Fibroblast of pulmonary artery (primary cell): ENCODE data around the gene PLA2G2F.

Experiments
- DNase-seq: peaks from one replicate; pipeline ENCODE4 v3.0.0-alpha.2; 2010; ENCODE audit warnings: low read depth
- H3K4me3 ChIP-seq: replicated peaks from 2 replicates; pipeline ENCODE4 v1.5.1; 2011; ENCODE audit warnings: low read depth, mild to moderate bottlenecking, control low read depth, low read length, moderate library complexity
- TF ChIP-seq, protein P1 (sequence below): IDR thresholded peaks from 2 replicates; pipeline ENCODE4 v1.5.1; 2011; ENCODE audit warnings: mild to moderate bottlenecking, control low read depth, low read length, inconsistent platforms; ENCODE audit errors: missing control alignments

Gene PLA2G2F

DNA sequence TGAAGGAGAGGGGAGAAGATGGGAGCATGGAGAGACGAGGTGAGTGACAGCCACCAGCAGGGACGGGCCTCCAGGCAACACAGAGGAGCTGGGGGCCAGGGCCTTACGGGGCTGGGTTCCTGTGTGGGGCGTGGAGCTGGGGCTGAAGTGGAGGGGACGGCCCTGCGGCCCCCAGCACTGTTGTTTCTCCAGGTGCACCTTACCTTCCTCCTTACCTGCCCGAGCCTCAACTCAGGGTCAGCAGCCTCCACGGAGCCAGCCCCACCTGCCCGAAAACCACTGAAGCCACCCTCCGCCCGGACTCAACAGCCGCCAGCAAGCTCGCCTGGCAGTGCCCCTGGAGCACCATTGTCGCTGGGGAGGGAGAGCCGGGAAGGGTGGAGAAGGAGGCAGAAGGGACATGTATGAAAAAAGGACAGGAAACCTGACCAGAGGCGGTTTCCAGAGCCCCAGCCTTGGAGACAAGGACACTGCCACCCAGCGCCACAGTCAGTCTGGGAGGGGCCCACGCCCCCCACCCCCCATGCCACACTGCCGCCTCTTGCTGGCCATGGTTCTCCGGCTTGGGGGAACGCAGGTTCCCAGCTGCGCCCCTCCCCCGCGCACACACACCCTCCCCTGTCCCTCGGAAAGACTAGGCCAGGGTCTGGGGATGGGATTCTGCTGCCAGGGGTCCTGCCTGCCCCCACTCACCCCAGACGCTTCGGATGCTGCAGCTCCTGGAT, 10.6 kb downstream of the PLA2G2F start:
- H3K4me3 ChIP-seq: no peak overlapping the region
- no peak for DNase-seq
- TF ChIP-seq, protein P1, sequence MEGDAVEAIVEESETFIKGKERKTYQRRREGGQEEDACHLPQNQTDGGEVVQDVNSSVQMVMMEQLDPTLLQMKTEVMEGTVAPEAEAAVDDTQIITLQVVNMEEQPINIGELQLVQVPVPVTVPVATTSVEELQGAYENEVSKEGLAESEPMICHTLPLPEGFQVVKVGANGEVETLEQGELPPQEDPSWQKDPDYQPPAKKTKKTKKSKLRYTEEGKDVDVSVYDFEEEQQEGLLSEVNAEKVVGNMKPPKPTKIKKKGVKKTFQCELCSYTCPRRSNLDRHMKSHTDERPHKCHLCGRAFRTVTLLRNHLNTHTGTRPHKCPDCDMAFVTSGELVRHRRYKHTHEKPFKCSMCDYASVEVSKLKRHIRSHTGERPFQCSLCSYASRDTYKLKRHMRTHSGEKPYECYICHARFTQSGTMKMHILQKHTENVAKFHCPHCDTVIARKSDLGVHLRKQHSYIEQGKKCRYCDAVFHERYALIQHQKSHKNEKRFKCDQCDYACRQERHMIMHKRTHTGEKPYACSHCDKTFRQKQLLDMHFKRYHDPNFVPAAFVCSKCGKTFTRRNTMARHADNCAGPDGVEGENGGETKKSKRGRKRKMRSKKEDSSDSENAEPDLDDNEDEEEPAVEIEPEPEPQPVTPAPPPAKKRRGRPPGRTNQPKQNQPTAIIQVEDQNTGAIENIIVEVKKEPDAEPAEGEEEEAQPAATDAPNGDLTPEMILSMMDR: no peak

DNA sequence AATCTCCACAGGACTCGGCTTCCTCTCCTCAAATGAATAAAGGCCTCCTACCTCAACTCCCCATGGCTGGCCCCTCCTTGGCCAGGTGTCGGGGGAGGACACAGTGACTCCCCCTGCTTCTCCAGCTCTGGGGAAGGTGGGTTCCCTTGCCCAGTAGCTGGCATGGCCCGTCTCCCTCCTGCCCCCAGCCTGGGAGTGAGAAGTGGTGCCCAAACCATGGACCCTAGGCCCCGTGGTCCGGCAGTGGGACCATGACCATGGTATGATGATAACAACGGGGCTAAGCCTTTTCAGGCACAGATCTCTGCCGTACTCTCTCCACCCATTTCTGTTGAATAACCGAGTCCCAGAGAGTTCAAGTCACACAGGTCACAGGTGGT, 11.2 kb downstream of the PLA2G2F start:
- no peak for DNase-seq
- H3K4me3 ChIP-seq: no peak overlapping the region
- TF ChIP-seq, protein P1: no peak

DNA sequence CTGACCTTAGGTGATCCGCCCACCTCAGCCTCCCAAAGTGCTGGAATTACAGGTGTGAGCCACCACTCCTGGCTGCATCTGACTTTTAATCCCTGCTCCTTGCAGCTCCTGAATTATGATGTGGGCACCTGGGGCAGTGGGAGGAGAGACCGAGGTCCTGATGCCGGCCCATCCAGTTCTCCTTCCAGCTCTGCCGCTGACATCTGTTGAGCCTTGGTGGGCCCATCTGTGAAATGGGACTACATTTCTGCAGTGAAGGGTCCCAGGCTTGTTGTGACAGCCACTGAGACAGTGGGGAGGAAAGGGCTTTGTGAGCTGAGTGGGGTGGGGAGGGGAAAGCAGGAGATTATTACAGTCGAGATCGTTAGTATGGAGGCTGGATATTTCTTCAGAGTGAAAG, 11.8 kb downstream of the PLA2G2F start:
- no peak for DNase-seq
- TF ChIP-seq, protein P1: no peak
- no peak overlapping the region for H3K4me3 ChIP-seq

DNA sequence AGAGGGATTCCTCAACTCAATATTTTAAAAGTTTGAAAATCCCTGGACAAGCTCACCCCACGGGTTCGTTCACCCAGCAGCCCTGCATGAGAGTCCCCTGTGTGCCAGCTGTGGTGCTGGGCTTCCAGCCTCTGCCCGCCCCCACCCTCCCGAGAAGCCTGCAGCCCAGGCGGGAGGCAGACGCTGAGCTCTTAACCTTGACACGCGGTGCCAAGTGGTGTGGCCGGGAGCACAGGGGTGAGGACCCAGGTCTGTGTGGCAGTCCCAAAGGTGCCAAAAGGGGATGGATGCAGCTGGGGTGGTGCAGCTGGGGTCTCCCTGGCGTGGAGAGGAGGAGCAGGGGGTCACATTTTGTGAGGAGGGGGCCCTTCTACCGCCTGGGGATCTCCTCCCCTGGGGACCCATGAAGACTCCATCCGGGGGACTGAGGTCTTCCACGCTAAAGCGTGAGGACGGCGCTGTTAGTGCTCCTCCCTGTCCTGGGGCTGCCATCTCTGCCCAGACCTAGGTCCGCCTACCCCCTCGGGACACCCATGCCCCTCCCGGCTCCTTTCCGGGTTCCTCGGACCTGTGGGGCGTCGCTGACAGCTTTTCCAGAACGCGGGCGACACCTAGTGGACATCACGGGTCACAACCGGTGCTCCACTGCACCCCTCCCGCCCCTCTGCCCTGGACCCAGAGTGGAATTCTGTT, 12.9 kb downstream of the PLA2G2F start:
- peak; percentile 76 for DNase-seq
- H3K4me3 ChIP-seq: peak overlapping the region; percentile 37
- TF ChIP-seq, protein P1: peak; percentile 85

DNA sequence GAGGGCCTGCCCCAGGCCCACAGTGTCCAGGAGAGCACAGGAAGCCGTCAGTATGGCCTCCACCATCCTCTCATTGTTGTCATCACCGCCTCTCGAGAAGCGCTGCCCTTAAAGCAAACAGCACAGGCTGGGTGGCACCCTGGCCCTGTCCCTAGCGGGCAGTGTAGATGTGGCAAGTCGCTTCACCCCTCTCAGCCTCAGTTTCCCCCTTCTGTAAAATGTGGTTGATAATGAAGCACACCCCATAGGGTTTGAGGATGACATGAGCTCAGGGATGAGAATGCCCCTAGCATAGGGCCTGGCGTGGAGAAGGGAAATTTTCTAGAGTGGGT, 13.4 kb downstream of the PLA2G2F start:
- TF ChIP-seq, protein P1: no peak
- no peak for DNase-seq
- H3K4me3 ChIP-seq: no peak overlapping the region

DNA sequence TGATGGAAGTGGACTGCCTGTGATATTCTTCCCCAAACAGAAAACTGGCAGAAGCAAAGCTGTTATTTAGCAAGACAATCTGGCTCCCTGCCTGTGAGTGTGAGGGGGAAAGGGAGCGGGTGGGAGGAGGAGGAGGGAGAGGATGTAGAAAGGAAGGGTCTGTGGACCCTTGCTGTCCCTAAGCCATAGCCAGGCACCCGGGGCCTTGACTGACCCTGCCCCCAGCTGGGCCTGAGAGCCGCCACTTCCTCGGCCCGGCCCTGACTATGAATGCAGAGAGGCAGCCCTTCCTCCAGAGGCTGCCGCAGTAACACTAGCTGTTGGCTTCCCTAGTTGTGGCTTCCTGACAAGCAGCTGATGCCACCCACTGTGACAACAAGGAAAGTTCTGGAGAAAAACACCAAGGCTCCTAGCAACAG, 13.9 kb downstream of the PLA2G2F start:
- no peak for DNase-seq
- TF ChIP-seq, protein P1: no peak
- no peak overlapping the region for H3K4me3 ChIP-seq
